Smooth muscle cell of the coronary artery (primary cell): ENCODE data around the gene INPP4A. TPM values are rescaled to one million over a fixed set of nuclear protein-coding genes. Genes with fewer than 3 reads are reported as not detected.

ENCODE experiments used
- total RNA-seq: library from RNA; depleted of rRNA; stranded (reverse); fragments of >200 nt; gene quantifications from 2 replicates; pipeline ENCODE4 v1.2.3, GENCODE V29; 2014; ENCODE audit warnings: low replicate concordance

The INPP4A gene
- total RNA-seq = 19.4 and 59.4 TPM in 2 replicates

GRCh38 chr2:98444436-98445176 lies at the start of gene INPP4A:
Gene INPP4A (plus strand): TSS chr2:98444858. CDS start chr2:98520049, 75,191 bp downstream.

GRCh38 chr2:98608116-98608961 lies 163.7 kb downstream of the INPP4A start, which contains the start of the genes COA5 and UNC50:
Gene COA5 (minus strand): TSS chr2:98608512. CDS start chr2:98608405, 107 bp downstream.
Gene UNC50 (plus strand): TSS chr2:98608589. CDS start chr2:98609760, 1,171 bp downstream.

Other genes with a start within 250 kb of the INPP4A start
- gene CNGA3, start 98.4 kb upstream of the INPP4A start, total RNA-seq = under 0.01 TPM in 1 of 2 replicates, not detected in the other
- 27.7 and 34.2 TPM in 2 replicates for gene COA5, start 163.7 kb downstream of the INPP4A start, total RNA-seq
- gene UNC50, start 163.7 kb downstream of the INPP4A start, total RNA-seq = 40.1 and 42.6 TPM in 2 replicates